Nucleus accumbens (tissue), 56 donors: ENCODE measurements around the gene FCHSD2.
"Not testable (repeated sequence)": the region's sequence is repeated elsewhere in the genome, so short reads cannot be mapped to it uniquely, and the experiment has no call there.

ENCODE experiments used
- DNase-seq, 56 donors: peaks; one replicate each; lab custom pipeline; 2025; lab: John Stamatoyannopoulos, UW

Gene FCHSD2

DNA sequence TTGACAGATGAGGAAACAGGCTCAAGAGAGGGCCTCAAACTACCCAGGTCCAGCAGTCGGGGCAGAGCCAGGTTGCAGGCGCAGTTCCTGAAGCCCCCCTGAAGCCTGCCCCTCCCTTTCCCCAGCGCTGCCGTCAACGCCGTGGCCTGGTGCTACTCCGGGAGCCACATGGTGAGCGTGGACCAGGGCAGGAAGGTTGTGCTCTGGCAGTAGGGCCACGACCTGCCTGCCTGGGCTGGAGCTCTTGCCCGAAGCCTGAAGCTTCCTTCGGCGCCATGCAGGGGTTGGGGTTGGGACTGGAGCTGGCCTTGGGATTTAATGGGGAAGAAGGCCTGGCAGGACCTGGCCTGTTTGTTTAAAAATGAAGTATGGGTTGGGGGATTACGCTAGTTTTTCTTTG, 312.9 kb downstream of the FCHSD2 start:
- no peak for DNase-seq

DNA sequence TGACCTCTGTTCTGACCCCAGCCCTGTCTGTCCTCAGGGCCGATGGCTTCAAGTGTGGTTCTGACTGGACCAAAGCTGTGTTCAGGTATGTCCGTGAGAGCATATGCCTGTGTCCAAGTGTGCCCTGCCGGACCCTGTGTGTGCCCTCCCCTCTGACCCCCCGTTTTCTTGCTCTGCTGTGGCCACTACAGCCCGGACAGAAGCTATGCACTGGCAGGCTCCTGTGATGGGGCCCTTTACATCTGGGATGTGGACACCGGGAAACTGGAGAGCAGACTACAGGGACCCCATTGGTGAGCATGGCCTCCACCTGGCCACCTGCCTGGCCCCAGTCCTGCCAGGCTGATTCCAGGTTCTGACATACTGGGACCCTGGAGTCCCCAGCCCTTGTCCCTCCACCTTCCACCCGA, 313.4 kb downstream of the FCHSD2 start:
- DNase-seq, result no peak

DNA sequence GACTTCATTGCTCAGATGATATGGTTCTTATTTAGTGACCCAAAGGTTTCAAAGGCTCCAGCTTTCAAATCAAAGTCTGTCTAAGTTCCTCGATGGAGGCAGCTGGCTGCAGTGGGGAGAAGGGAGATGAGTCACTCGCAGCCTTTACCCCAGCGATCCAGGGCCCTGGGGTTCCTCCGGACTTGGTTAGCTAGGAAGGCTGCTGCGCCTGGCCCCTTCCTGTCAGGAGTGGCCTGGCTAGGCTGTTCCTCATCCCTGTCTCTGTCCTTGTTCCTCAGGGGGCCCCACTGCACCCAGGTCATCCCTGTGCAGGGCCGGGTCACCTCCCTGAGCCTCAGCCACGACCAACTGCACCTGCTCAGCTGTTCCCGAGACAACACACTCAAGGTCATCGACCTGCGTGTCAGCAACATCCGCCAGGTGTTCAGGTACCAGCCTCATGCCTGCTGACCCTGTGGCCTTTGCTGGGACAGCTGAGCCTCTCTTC, 314.0 kb downstream of the FCHSD2 start:
- DNase-seq, result no peak

DNA sequence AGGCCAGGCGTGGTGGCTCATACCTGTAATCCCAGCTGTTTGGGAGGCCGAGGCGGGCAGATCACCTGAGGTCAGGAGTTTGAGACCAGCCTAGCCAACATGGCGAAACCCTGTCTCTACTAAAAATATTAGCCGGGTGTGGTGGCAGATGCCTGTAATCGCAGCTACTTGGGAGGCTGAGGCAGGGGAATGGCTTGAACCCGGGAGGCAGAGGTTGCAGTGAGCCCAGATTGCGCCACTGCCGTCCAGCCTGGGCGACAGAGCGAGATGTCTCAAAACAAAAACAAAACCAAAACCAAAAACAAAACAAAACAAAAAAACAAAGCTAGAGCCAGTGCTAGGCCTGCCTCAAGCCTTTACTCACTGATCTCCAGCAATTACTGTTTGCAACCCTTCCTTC, 314.5 kb downstream of the FCHSD2 start:
- not testable (repeated sequence) for DNase-seq

DNA sequence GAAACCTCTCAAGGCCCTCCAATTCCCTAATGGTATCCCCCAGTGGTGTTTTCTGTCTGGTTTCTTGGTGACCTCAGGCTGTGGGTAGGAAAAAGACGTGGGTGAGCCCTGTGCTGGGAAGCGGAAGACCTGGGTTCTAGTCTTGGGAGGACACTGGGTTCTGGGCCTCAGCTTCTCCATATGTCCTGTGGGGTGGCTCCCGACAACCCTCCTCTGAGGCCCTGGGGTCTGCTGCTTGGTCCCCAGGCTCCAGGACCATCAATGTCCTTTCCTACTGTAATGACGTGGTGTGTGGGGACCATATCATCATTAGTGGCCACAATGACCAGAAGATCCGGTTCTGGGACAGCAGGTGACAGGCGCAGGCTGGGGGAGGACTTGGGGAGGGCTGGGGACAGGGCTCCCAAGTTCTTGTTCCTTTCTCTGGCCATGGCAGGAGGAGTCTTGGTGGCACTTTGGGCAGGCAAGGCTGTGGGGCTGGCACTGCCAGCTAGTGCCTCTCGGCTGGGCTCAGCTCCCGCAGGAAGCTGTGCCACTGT, 315.1 kb downstream of the FCHSD2 start:
- no peak for DNase-seq

DNA sequence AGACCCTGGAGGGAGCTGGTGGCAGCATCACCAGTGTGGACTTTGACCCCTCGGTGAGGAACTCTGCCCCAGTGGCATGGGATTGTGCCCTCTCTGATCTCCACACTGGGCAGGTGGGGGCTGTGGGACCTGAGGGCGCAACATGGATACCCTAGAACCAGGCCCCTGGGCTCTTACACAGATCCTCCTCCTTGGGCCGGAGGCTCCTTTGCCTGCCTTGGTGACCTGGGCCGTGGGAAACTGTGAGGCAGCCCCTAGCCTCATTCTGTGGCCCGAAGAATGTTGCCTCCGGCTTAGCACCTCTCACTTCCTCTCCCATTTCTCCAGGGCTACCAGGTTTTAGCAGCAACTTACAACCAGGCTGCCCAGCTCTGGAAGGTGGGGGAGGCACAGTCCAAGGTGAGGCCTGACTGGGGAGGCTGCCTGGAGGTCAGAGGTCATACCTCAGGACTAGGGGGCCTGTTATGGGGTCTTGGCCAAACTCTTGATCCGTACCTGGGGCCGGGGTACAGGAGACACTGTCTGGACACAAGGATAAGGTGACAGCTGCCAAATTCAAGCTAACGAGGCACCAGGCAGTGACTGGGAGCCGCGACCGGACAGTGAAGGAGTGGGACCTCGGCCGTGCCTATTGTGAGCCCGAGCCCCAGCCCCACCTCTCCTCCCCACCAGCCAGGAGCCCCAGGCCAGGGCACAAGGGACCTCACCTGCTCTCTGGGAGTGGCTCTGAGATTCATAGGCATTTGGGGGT, 315.8 kb downstream of the FCHSD2 start:
- no peak for DNase-seq

DNA sequence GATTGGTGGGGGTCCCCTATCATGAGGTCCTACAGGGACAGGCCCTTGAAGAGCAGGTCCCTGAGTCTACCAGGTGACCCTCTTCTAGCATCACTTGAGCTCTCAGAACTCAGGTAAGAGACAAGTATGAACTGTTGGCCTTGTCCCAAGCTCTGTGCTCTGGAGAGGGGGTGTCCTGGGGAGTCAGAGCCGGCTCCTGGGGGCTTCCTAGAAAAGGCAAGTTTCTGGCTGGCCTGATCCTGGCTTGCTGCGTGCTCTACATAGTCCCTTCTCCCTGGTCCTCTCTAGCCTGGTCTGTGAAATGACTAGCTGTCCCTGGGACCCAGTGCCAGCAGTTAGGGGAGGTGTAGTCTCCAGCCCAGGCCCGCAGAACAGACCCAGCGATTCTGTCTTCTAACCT, 316.5 kb downstream of the FCHSD2 start:
- DNase-seq, result no peak

DNA sequence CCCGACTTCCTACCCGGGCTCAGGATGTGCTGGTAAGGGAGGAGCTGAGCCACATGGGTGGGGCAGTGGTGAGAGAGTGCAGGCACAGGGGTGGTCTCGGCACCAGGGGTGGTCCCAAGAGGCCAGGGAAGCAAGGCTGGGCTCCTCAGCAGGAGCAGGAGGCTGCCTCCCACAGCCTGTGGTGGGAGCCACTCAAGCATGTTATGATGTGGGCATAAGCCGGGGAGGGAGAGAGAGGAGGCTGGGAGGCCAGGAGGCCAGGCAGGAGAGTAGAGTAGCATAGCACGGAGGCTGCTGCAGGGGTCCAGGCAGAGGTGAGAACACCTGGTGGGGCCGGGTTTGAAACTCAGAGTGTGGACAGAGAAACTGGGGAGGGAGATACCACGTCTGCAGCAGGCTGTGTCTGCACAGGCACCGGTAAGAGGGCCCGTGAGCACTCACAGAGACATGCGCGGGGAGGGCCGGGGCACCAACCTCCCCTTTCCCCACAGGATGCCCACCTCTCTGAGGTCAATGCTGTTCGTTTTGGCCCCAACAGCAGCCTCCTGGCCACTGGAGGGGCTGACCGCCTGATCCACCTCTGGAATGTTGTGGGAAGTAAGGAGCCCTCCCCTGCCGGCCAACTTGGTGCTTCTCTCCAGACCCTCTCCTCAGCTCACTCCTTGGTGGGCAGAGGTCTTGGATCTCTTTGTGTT, 317.2 kb downstream of the FCHSD2 start:
- no peak for DNase-seq

DNA sequence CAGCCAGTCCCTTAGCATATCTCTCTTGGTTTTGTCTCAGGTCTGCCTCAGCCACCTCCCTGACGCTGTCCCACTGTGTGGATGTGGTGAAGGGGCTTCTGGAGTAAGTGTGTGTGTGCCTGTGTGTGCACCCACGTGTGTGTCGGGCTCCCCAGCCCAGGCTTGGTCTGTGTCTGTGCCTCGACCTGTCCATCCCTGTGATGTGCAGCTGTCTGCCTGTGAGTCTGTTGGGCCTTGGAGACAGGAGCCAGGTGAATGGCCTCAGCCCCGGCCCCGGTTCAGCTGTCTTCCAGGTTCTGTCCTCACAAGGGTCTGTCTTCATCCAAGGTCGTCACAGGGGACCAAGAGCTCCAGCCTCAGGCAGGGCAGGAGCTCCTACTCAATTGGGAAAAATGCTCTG, 318.1 kb downstream of the FCHSD2 start:
- no peak for DNase-seq

DNA sequence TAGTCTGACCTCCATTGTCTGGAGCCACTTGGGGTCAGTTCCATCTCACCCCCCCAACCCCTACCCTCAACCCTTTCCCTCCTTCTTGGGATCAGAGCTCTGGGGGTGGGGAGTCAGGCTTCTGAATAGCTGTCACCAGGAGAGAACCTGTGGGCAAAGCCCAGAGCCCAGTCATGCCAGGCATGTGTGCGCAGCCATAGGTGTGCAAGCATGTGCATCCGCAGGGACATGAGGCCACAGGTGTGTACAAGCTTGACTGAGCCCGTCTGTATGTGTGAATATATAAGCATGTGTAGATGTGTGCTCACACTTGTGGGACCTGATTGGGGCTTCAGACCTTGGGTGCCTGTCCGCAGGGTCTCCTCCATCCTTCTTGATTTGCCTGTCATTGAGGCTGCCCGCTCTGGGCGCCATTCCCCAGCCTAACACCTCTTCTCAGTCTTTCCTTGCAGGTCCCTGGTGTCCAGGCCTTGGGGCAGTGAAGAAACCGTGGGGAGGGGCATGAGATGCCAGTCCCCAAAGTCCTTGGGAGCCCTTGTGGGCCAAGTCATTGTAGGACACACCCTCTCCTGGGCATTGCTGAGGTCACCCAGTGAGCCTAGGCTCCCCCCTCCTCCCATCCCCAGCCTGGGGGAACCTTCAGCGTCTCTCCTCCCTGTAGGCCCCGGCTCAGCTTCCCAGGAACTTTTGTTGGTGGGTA, 318.9 kb downstream of the FCHSD2 start:
- DNase-seq, result no peak

DNA sequence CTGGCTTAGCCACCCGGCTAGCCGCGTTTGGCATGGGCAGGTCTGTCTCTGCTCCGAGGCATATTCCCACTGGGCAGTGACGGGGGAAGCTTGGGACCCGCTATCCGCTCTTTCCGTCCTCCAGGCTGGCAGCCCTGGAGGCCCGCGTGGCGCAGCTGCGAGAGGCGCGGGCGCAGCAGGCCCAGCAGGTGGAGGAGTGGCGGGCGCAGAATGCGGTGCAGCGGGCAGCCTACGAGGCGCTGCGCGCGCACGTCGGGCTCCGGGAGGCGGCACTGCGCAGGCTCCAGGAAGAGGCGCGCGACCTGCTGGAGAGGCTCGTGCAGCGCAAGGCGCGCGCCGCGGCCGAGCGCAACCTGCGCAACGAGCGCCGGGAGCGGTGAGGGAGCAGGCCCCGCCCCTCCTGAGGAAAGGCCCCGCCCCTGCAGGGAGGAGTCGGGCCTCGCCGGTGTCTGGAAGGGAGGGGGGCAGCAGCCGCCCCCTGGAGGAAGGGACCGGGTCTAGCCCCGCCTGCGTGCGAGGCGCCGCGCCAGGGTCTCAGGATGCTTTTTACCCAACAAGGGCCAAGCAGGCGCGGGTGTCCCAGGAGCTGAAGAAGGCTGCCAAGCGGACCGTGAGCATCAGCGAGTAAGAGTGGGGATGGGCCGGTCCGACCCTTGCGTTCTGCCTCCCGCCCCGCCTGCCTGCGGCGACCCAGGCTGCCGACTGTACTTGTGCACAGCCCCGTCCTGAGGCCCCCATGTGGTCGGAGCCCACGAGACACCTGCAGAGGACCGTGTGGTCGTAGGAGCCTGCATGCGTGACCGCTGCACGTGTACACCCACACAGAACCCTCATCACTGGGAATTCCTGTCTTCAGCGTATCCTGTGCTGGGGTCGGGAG, 320.0 kb downstream of the FCHSD2 start:
- peak in 55 of 56 donors; percentile 42 to 95 (median 86) for DNase-seq

DNA sequence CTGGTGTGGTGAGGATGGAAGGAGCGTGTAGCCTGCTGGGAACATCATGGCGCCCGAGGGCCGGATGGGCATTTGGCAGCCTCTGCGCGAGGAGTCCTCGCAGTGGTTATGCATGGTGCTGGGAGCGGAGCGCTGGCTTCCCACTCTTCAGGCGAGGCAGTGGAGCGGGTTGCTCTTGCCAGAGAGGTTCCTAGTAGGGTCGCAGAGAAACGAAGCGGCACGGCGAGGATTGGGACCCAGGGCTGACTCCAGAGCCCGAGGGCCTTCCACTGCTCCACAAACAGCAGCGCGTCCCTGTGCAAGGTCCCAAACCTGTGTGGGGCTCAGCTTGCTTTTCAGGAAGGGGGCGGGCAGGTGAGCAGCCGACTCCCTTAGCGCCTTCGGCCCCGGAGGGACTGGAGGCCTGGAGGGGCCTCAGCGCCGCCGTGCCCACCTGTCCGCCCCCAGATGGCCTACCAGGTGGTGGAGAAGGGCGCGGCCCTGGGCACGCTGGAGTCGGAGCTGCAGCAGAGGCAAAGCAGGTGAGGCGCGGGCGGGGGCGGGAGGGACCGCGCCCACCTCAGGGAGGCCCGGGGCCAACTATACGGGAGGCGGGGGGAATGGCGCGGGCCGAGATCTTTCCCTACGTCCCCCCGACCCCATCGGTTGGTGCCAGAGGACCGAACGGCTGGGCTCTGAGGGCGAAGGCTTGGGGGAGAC, 320.7 kb downstream of the FCHSD2 start:
- DNase-seq, result peak in 1 of 56 donors; percentile 71

DNA sequence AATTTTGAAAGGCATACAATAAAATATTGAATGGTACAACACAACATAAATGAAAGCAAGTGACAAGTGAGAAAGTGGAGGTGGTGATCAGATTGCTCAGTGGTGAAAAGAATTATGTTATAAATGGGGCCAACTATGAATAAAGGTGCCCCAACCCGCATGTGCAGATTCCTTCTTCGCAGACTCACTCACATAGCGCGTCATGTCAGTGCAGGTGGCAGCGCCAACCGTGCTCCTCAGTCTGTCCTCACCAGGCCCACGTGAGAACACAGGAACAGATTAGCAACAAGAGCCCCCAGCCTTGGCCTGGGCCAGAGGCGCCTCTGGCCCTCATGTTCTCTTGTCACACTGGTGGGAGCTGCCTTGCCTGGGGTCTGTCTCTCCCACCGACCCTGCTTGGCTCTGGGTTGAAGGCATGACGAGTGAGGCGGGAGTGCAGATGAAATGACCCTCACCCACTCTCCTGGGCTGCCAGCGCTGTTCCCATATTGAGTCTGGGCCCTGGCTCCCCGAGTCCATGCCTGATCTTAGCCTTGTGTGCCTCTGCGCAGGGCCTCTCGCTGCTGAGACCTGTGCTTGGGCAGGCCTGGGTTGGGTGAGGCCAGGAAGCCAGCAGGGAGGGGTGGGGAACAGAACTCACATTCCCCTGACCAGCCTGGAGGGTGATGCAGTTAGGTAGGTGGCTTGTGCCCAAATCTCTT, 321.5 kb downstream of the FCHSD2 start:
- DNase-seq, result peak in 1 of 56 donors; percentile 21

DNA sequence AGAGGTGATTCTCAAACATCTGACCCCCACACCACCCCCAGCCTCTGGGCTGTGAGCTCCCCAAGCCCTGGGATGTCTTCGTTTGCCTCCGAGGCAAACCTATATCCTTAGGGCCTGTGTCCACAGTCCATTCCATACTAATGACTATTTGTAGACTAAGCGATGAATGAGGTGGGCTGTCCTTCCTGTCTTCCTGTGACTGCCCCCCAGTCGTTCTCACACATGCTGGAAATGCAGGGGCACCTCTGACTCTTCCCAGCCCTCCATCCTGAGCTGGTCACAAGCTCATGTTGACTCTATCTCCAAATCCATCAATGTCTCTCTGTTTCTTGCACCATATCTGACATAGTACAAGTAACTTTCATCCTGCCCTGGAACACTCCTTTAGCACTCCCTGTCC, 323.1 kb downstream of the FCHSD2 start:
- no peak for DNase-seq

DNA sequence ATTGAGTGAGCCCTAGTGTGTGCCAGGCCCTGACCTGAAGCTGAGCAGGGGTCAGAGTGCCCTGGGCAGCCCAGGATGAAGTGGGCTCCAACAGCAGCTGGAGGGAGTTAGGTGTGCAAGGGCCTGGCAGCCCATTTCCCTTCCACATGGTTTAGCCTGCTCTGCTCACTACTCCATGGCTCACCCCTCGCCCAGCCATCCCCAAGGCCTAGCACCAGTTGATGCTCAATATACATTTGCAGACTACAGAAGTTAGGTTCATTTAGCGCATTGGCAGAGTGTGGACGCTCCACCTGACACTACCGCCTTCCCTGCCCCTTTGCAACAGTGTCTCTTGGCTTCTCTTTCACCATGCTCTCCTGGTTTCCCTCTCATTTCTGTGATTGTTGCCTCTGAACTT, 324.2 kb downstream of the FCHSD2 start:
- no peak for DNase-seq

DNA sequence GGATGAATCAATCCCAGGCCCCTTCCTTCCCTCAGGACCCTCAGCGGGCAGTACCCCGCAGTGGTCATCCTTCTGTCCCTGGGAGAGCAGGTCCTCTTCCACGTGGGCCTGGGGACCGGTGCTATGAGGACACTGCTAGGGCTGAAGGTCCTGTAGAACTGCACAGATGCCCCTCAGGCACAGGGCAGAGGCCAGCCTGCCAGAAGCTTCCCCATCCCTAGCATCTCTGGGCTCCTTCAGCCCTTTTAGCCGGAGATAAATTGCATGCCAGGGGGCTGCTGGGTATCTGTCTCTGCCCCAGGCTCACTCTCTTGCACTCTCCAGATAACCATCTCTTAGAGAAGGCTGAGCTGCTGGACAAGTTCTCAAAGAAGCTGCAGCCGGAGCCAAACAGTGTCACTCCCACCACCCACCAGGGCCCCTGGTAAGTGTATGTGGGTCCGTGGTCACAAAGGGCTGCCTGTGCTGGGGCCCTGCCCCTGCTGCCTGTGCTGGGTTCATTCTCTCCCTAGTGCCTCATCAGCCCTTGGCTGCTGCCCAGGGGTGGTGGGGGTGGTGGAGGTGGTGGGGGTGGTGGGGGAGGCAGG, 325.6 kb downstream of the FCHSD2 start:
- no peak for DNase-seq

DNA sequence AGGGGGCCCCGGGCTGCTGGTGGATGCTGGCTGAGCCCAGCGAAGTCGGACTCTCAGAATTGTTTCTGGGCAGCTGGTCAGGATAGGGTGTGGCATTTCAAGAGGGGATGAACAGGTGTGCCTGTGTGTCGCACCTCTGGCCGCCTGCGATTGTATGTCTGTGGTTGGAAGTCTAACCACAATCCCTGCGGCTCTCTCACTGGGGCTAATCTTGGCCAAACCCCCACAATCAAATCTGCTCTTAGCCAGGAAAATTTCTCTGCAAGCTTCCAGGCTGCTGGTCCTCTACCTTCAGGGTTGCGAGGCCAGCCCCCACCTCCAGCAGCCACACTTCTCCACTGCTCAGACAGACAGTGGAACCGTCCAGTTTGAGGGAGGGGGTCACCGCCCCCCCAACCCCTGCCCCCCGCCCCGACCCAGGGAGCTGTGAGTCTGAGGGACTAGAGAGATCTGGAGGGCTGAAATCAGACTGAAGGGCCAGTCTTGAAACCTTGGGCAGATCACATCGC, 327.0 kb downstream of the FCHSD2 start:
- DNase-seq, result no peak
